Ascending aorta (tissue), 2 donors: ENCODE results near the gene TAF15. TPM values are rescaled to one million over a fixed set of nuclear protein-coding genes. Genes with fewer than 3 reads are reported as not detected.
A peak's percentile ranks its signal among the peaks of the same experiment; 100 is the strongest.

Source experiments
- DNase-seq, 2 donors: peaks; one replicate each; pipeline ENCODE4 v3.0.0-alpha.2; 2019; ENCODE audit warnings: low spot score in 2 of 2
- H3K27ac ChIP-seq, 2 donors: fragments of 200-600 bp; sonication (generic); one replicate each; pipeline ENCODE4 v1.5.1; 2016 to 2017; ENCODE audit warnings: mild to moderate bottlenecking in 1 of 2
- H3K27me3 ChIP-seq: fragments of 200-600 bp; sonication (generic); one replicate; pipeline ENCODE4 v1.5.1; 2017
- H3K36me3 ChIP-seq, 2 donors: fragments of 200-600 bp; sonication (generic); one replicate each; pipeline ENCODE4 v1.5.1; 2016
- H3K4me1 ChIP-seq, 2 donors: fragments of 200-600 bp; sonication (generic); one replicate each; pipeline ENCODE4 v1.5.1; 2016 to 2017; ENCODE audit warnings: mild to moderate bottlenecking in 1 of 2
- H3K4me3 ChIP-seq, 2 donors: fragments of 200-600 bp; sonication (generic); one replicate each; pipeline ENCODE4 v1.5.1; 2016 to 2017; ENCODE audit warnings: mild to moderate bottlenecking in 1 of 2
- H3K9me3 ChIP-seq, 2 donors: fragments of 200-600 bp; sonication (generic); one replicate each; pipeline ENCODE4 v1.5.1; 2016
- CTCF ChIP-seq, 3 experiments: fragments of 200-600 bp in 2 of 3; fragments of 450-650 bp in 1 of 3; sonication (generic) in 2 of 3; IDR thresholded peaks; one replicate each; pipeline ENCODE4 v1.5.1; 2016 to 2019; ENCODE audit warnings: antibody characterized with exemption in 3 of 3, mild to moderate bottlenecking in 1 of 3, moderate library complexity in 1 of 3
- intact Hi-C: fragments of 100-400 bp; cut with DNase I; formaldehyde crosslinking; loops from one replicate; pipeline ENCODE4 v1.15.1; 2023
- total RNA-seq: library from RNA; depleted of rRNA; stranded (reverse); fragments of >200 nt; gene quantifications from one replicate; pipeline ENCODE4 v1.1.0, GENCODE V29; 2016

The TAF15 gene
- total RNA-seq, 1 donor from 2014 or later: 49.6 TPM

GRCh38 chr17:35788477-35789368, 20.6 kb upstream of the TAF15 start:
- intact Hi-C loops: no loop called here
- Histone ChIP-seq H3K4me3 (no peak overlapping the region), H3K27ac (peak overlapping the region; percentile 6 to 21), H3K27me3 (no peaks in the 10 kb centered on the region), H3K36me3 (no peaks in the 10 kb centered on the region), H3K4me1 (peaks cover 3 to 18% of the 10 kb centered on the region in 2 donors), H3K9me3 (no peaks in the 10 kb centered on the region)
- DNase-seq: peak in 1 of 2 donors; percentile 65
- TF ChIP-seq CTCF (IDR thresholded peaks at IDR 0.05): no peak

GRCh38 chr17:35790841-35791240, 18.4 kb upstream of the TAF15 start:
- no peaks in the 10 kb centered on the region for H3K36me3 ChIP-seq
- no peaks in the 10 kb centered on the region for H3K9me3 ChIP-seq
- TF ChIP-seq CTCF (IDR thresholded peaks at IDR 0.05): no peak
- H3K4me3 ChIP-seq: no peak overlapping the region
- peak in 1 of 2 donors; percentile 18 for DNase-seq
- intact Hi-C loops: no loop called here
- peaks cover 0 to 8% of the 10 kb centered on the region in 2 donors for H3K4me1 ChIP-seq
- no peaks in the 10 kb centered on the region for H3K27me3 ChIP-seq
- H3K27ac ChIP-seq: no peak overlapping the region

- Histone ChIP-seq H3K27me3 (no peaks in the 10 kb centered on the region), H3K4me1 (peaks cover 0 to 8% of the 10 kb centered on the region in 2 donors), H3K27ac (no peak overlapping the region), H3K36me3 (no peaks in the 10 kb centered on the region), H3K4me3 (no peak overlapping the region), H3K9me3 (no peaks in the 10 kb centered on the region)
- intact Hi-C loops: no loop called here
- TF ChIP-seq CTCF (IDR thresholded peaks at IDR 0.05): no peak
- no peak for DNase-seq
Observed at GRCh38 chr17:35791681-35792350, 17.5 kb upstream of the TAF15 start.

GRCh38 chr17:35793257-35793656, 16.0 kb upstream of the TAF15 start:
- H3K27me3 ChIP-seq: no peaks in the 10 kb centered on the region
- intact Hi-C loops: no loop called here
- H3K9me3 ChIP-seq: no peaks in the 10 kb centered on the region
- H3K4me1 ChIP-seq: peaks cover 0 to 8% of the 10 kb centered on the region in 2 donors
- H3K4me3 ChIP-seq: no peak overlapping the region
- no peak for DNase-seq
- H3K36me3 ChIP-seq: no peaks in the 10 kb centered on the region
- TF ChIP-seq CTCF (IDR thresholded peaks at IDR 0.05): no peak
- no peak overlapping the region for H3K27ac ChIP-seq

GRCh38 chr17:35795007-35795870, 14.0 kb upstream of the TAF15 start, which contains the start of gene MMP28:
TSS of gene MMP28 (minus strand) at chr17:35795641. CDS start at chr17:35795377, 264 bp downstream.
- intact Hi-C loops: no loop called here
- Histone ChIP-seq H3K9me3 (no peaks in the 10 kb centered on the region), H3K27me3 (no peaks in the 10 kb centered on the region), H3K36me3 (no peaks in the 10 kb centered on the region), H3K4me1 (peaks cover 0 to 3% of the 10 kb centered on the region in 2 donors), H3K27ac (peak within 1 kb of the TSS in 1 of 2 donors; percentile 13), H3K4me3 (peak within 1 kb of the TSS; percentile 54 to 67)
- TF ChIP-seq CTCF (IDR thresholded peaks at IDR 0.05): no peak
- peak in 1 of 2 donors; percentile 68 for DNase-seq
